IPS-18c (cell line): ENCODE results near the gene SALL4.
A peak's percentile ranks its signal among the peaks of the same experiment; 100 is the strongest.

Experiments
- H3K4me3 ChIP-seq: 2 replicates; pipeline ENCODE4 v1.7.0; 2013; ENCODE audit warnings: low read depth, mild to moderate bottlenecking, low read length, moderate library complexity; ENCODE audit not compliant: insufficient read depth
- H3K9me3 ChIP-seq: one replicate; pipeline ENCODE4 v1.6.1; 2013; ENCODE audit warnings: mild to moderate bottlenecking, low read length, moderate library complexity; ENCODE audit not compliant: control insufficient read depth, insufficient read depth

Gene SALL4

GRCh38 chr20:51810155-51811041 lies 8.1 kb upstream of the SALL4 start:
- H3K4me3 ChIP-seq: no peak overlapping the region

GRCh38 chr20:51807720-51808250 lies 5.5 kb upstream of the SALL4 start:
- Histone ChIP-seq H3K9me3 (peaks cover 2% of the 10 kb centered on the region), H3K4me3 (no peak overlapping the region)

More at GRCh38 chr20:51810155-51811041, 8.1 kb upstream of the SALL4 start:
- peaks cover 2% of the 10 kb centered on the region for H3K9me3 ChIP-seq

- Histone ChIP-seq H3K4me3 (no peak overlapping the region), H3K9me3 (peaks cover 4% of the 10 kb centered on the region)
These were observed 2.4 kb upstream of the SALL4 start for GRCh38 chr20:51804754-51805153.

- H3K9me3 ChIP-seq: peaks cover 2% of the 10 kb centered on the region
- peak overlapping the region; percentile 97; the same call in 1 of the 2 replicates for H3K4me3 ChIP-seq
These were observed 980 bp upstream of the SALL4 start for GRCh38 chr20:51803148-51803854.

- Histone ChIP-seq H3K9me3 (peaks cover 2% of the 10 kb centered on the region), H3K4me3 (peak overlapping the region; percentile 97)
These were observed 548 bp downstream of the SALL4 start for GRCh38 chr20:51801823-51802123.

GRCh38 chr20:51801122-51801822 lies 1.0 kb downstream of the SALL4 start:
- Histone ChIP-seq H3K4me3 (peak overlapping the region; percentile 97), H3K9me3 (peaks cover 2% of the 10 kb centered on the region)

- Histone ChIP-seq H3K9me3 (peaks cover 2% of the 10 kb centered on the region), H3K4me3 (peak overlapping the region; percentile 97)
These were observed 1.5 kb downstream of the SALL4 start for GRCh38 chr20:51800872-51801121.

GRCh38 chr20:51800060-51800871 lies 2.1 kb downstream of the SALL4 start:
- H3K4me3 ChIP-seq: peak overlapping the region; percentile 97

GRCh38 chr20:51799401-51799860 lies 2.9 kb downstream of the SALL4 start:
- H3K4me3 ChIP-seq: peak overlapping the region; percentile 97
- peaks cover 2% of the 10 kb centered on the region for H3K9me3 ChIP-seq

More at GRCh38 chr20:51800060-51800871, 2.1 kb downstream of the SALL4 start:
- peaks cover 2% of the 10 kb centered on the region for H3K9me3 ChIP-seq

- Histone ChIP-seq H3K9me3 (peaks cover 2% of the 10 kb centered on the region), H3K4me3 (peak overlapping the region; percentile 97; the same call in 1 of the 2 replicates)
These were observed 4.8 kb downstream of the SALL4 start for GRCh38 chr20:51797357-51798025.

GRCh38 chr20:51796340-51796739 lies 6.0 kb downstream of the SALL4 start:
- no peak overlapping the region for H3K4me3 ChIP-seq
- no peaks in the 10 kb centered on the region for H3K9me3 ChIP-seq

GRCh38 chr20:51792960-51793359 lies 9.4 kb downstream of the SALL4 start:
- Histone ChIP-seq H3K4me3 (no peak overlapping the region), H3K9me3 (no peaks in the 10 kb centered on the region)

- Histone ChIP-seq H3K4me3 (no peak overlapping the region), H3K9me3 (no peaks in the 10 kb centered on the region)
These were observed 10.7 kb downstream of the SALL4 start for GRCh38 chr20:51791626-51792025.

- H3K4me3 ChIP-seq: no peak overlapping the region
- no peaks in the 10 kb centered on the region for H3K9me3 ChIP-seq
These were observed 12.1 kb downstream of the SALL4 start for GRCh38 chr20:51790256-51790655.

- no peaks in the 10 kb centered on the region for H3K9me3 ChIP-seq
These were observed 12.9 kb downstream of the SALL4 start for GRCh38 chr20:51789434-51789833.

GRCh38 chr20:51788822-51789221 lies 13.5 kb downstream of the SALL4 start:
- H3K4me3 ChIP-seq: no peak overlapping the region
- no peaks in the 10 kb centered on the region for H3K9me3 ChIP-seq

More at GRCh38 chr20:51789434-51789833, 12.9 kb downstream of the SALL4 start:
- no peak overlapping the region for H3K4me3 ChIP-seq
